HCT116 (cell line): ENCODE data around the gene LYRM4.

Source experiments
- CEBPB ChIP-seq: IDR thresholded peaks from 2 replicates; pipeline ENCODE4 v1.6.1; 2012; ENCODE audit warnings: low read depth
- CTCF ChIP-seq, 3 experiments: fragments of 200-600 bp in 1 of 3; sonication (generic) in 1 of 3; IDR thresholded peaks in 2 of 3; conservative IDR thresholded peaks in 1 of 3; 2 replicates each; pipeline ENCODE4 v1.5.1; 2012 to 2017; ENCODE audit warnings: low read depth in 2 of 3, low read length in 2 of 3, antibody characterized with exemption in 1 of 3, borderline replicate concordance in 1 of 3, control low read depth in 1 of 3, mild to moderate bottlenecking in 1 of 3, mixed read lengths in 1 of 3, mixed run types in 1 of 3, moderate library complexity in 1 of 3; ENCODE audit not compliant: insufficient read depth in 1 of 3
- EZH2phosphoT487 ChIP-seq: fragments of 200-600 bp; IDR thresholded peaks from 2 replicates; pipeline ENCODE4 v1.6.1; 2018; ENCODE audit warnings: antibody characterized with exemption, borderline replicate concordance
- POLR2A ChIP-seq: IDR thresholded peaks from 2 replicates; pipeline ENCODE4 v1.7.0; 2011; ENCODE audit warnings: borderline replicate concordance; ENCODE audit not compliant: insufficient read depth, insufficient read length; ENCODE audit errors: extremely low read depth
- REST ChIP-seq: IDR thresholded peaks from 2 replicates; pipeline ENCODE4 v1.6.1; 2012; ENCODE audit warnings: low read depth
- ZNF274 ChIP-seq: fragments of 200-500 bp; sonication (Bioruptor generic); IDR thresholded peaks from 2 replicates; pipeline ENCODE4 v1.6.1; 2014; ENCODE audit warnings: mild to moderate bottlenecking, low read depth, low read length, inconsistent platforms
- TF ChIP-seq, protein P1 (sequence below): IDR thresholded peaks from 2 replicates; pipeline ENCODE4 v1.6.1; 2012
- TF ChIP-seq, protein P2 (sequence below): IDR thresholded peaks from 2 replicates; pipeline ENCODE4 v1.6.1; 2012

- TF ChIP-seq, protein P1, sequence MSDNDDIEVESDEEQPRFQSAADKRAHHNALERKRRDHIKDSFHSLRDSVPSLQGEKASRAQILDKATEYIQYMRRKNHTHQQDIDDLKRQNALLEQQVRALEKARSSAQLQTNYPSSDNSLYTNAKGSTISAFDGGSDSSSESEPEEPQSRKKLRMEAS: no peak
- TF ChIP-seq REST: no peak
- TF ChIP-seq CTCF (IDR thresholded peaks at IDR 0.05 in 2 of 3, conservative IDR thresholded peaks at IDR 0.05 in 1 of 3; ENCODE audit: borderline replicate concordance in 1 of 3, insufficient read depth in 1 of 3, low read depth in 2 of 3, low read length in 2 of 3): no peak
- TF ChIP-seq POLR2A: no peak
- TF ChIP-seq, protein P2, sequence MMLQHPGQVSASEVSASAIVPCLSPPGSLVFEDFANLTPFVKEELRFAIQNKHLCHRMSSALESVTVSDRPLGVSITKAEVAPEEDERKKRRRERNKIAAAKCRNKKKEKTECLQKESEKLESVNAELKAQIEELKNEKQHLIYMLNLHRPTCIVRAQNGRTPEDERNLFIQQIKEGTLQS: no peak
- TF ChIP-seq CEBPB: no peak
- TF ChIP-seq EZH2phosphoT487: no peak
- no peak for TF ChIP-seq ZNF274
These were observed 111.5 kb downstream of the LYRM4 start for GRCh38 chr6:5149159-5149704.
